GM10248 (cell line): ENCODE results near the gene CBLB.

Experiments
- CTCF ChIA-PET: fragments of 300-600 bp; sonication (Branson Sonifier 250); formaldehyde crosslinking; extraction: SDS; loops from one replicate; lab custom pipeline; 2021; ENCODE audit warnings: antibody characterized with exemption; lab: Yijun Ruan, JAX
- POLR2A ChIA-PET: fragments of 350-650 bp; sonication (Branson Sonifier 250); formaldehyde crosslinking; extraction: SDS; loops from one replicate; lab custom pipeline; 2020; ENCODE audit warnings: antibody characterized with exemption; lab: Yijun Ruan, JAX
- DNase-seq: peaks from one replicate; pipeline ENCODE4 v3.0.0; 2012; ENCODE audit errors: extremely low spot score
- CTCF ChIP-seq: IDR thresholded peaks from 2 replicates; pipeline ENCODE4 v1.5.1; 2012; ENCODE audit warnings: mild to moderate bottlenecking, low read depth; ENCODE audit errors: extremely low read depth, missing control alignments, control extremely low read depth

The CBLB gene

GRCh38 chr3:105842449-105842848 is 26.4 kb downstream of the CBLB start:
- ChIA-PET CTCF (interaction anchor here (1.3 kb wide), 1 partner anchor 32 kb away, joined by 3 read pairs; no protein-coding TSS in a partner anchor), POLR2A (no interaction called here)
- DNase-seq = no peak
- no peak for TF ChIP-seq CTCF

DNA sequence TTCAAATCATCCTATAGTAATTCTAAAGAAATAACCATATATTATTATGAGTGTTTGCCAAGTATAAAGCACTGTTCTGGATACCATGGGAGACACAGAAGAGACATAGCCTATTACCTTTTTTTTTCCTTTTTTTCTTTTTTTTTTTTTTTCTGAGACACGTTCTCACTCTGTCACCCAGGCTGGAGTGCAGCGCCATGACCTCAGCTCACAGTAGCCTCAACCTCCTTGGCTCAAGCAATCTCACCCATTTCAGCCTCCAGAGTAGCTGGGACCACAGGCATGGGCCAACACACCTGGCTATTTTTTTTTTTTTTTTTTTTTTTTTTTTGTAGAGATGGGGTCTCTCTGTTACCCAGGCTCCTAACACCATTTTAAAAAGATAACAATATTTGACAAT is 30.9 kb downstream of the CBLB start:
- no peak for TF ChIP-seq CTCF
- POLR2A ChIA-PET = interaction anchor here (0.9 to 1.8 kb wide), 2 partner anchors 10 to 11 kb away, joined by 4 to 15 read pairs; no protein-coding TSS in a partner anchor
- DNase-seq = no peak
- CTCF ChIA-PET = interaction anchor here (0.8 to 5.3 kb wide), 5 partner anchors 9 to 772 kb away, joined by 3 to 42 read pairs (median 5); no protein-coding TSS in a partner anchor

- CTCF ChIA-PET = interaction anchor here (0.7 to 5.3 kb wide), 9 partner anchors 10 to 772 kb away, joined by 3 to 42 read pairs (median 4); no protein-coding TSS in a partner anchor
- POLR2A ChIA-PET = interaction anchor here (0.6 to 1.8 kb wide), 6 partner anchors 8 to 884 kb away, joined by 3 to 15 read pairs (median 5); no protein-coding TSS in a partner anchor
These were observed 31.6 kb downstream of the CBLB start for GRCh38 chr3:105837143-105837740.

GRCh38 chr3:105836533-105836932 is 32.3 kb downstream of the CBLB start:
- CTCF ChIA-PET = interaction anchor here (0.7 to 5.3 kb wide), 8 partner anchors 11 to 773 kb away, joined by 3 to 42 read pairs (median 4); no protein-coding TSS in a partner anchor
- peak; percentile 37 for DNase-seq
- peak; percentile 11 for TF ChIP-seq CTCF
- POLR2A ChIA-PET = interaction anchor here (0.6 to 1.8 kb wide), 3 partner anchors 8 to 10 kb away, joined by 3 to 15 read pairs (median 6); no protein-coding TSS in a partner anchor

More at GRCh38 chr3:105837143-105837740, 31.6 kb downstream of the CBLB start:
- no peak for TF ChIP-seq CTCF
- DNase-seq = peak; percentile 66

GRCh38 chr3:105835606-105836005 is 33.2 kb downstream of the CBLB start:
- POLR2A ChIA-PET = no interaction called here
- CTCF ChIA-PET = interaction anchor here (0.8 to 5.3 kb wide), 4 partner anchors 9 to 37 kb away, joined by 3 to 42 read pairs (median 4); no protein-coding TSS in a partner anchor
- no peak for DNase-seq
- TF ChIP-seq CTCF = no peak

- CTCF ChIA-PET = interaction anchor here (0.8 to 5.3 kb wide), 3 partner anchors 10 to 36 kb away, joined by 3 to 42 read pairs (median 5); no protein-coding TSS in a partner anchor
- TF ChIP-seq CTCF = no peak
- POLR2A ChIA-PET = no interaction called here
- DNase-seq = no peak
These were observed 34.0 kb downstream of the CBLB start for GRCh38 chr3:105834768-105835167.
